H1 (cell line): ENCODE measurements around the gene TEX22.

Experiments
- ATF2 ChIP-seq: IDR thresholded peaks from 2 replicates; pipeline ENCODE4 v1.6.1; 2012; ENCODE audit warnings: low read length, inconsistent platforms
- CTCF ChIP-seq, 3 experiments: IDR thresholded peaks; 1 replicate in 2 of 3; 2 replicates in 1 of 3; pipeline versions ENCODE4 v1.5.1 to v1.6.1; 2011; ENCODE audit warnings: low read length in 3 of 3, mild to moderate bottlenecking in 3 of 3, inconsistent platforms in 2 of 3, low read depth in 1 of 3, moderate library complexity in 1 of 3; ENCODE audit not compliant: insufficient read depth in 1 of 3; ENCODE audit errors: control extremely low read depth in 1 of 3
- EGR1 ChIP-seq: IDR thresholded peaks from 2 replicates; pipeline ENCODE4 v1.6.1; 2011; ENCODE audit warnings: low read depth, low read length, borderline replicate concordance
- EZH2 ChIP-seq: fragments of 200-600 bp; sonication (generic); IDR thresholded peaks from 2 replicates; pipeline ENCODE4 v1.7.1; 2012; ENCODE audit warnings: low read depth, mild to moderate bottlenecking, moderate library complexity, low read length, inconsistent platforms; ENCODE audit not compliant: severe bottlenecking
- MAFK ChIP-seq: IDR thresholded peaks from 2 replicates; pipeline ENCODE4 v1.6.1; 2012; ENCODE audit warnings: low read depth, mild to moderate bottlenecking, improper control_type of control experiment, low read length
- USF2 ChIP-seq: IDR thresholded peaks from 2 replicates; pipeline ENCODE4 v1.6.1; 2011; ENCODE audit warnings: low read length, improper control_type of control experiment
- YY1 ChIP-seq: IDR thresholded peaks from 2 replicates; pipeline ENCODE4 v1.6.1; 2011; ENCODE audit warnings: low read depth, mild to moderate bottlenecking, low read length

DNA sequence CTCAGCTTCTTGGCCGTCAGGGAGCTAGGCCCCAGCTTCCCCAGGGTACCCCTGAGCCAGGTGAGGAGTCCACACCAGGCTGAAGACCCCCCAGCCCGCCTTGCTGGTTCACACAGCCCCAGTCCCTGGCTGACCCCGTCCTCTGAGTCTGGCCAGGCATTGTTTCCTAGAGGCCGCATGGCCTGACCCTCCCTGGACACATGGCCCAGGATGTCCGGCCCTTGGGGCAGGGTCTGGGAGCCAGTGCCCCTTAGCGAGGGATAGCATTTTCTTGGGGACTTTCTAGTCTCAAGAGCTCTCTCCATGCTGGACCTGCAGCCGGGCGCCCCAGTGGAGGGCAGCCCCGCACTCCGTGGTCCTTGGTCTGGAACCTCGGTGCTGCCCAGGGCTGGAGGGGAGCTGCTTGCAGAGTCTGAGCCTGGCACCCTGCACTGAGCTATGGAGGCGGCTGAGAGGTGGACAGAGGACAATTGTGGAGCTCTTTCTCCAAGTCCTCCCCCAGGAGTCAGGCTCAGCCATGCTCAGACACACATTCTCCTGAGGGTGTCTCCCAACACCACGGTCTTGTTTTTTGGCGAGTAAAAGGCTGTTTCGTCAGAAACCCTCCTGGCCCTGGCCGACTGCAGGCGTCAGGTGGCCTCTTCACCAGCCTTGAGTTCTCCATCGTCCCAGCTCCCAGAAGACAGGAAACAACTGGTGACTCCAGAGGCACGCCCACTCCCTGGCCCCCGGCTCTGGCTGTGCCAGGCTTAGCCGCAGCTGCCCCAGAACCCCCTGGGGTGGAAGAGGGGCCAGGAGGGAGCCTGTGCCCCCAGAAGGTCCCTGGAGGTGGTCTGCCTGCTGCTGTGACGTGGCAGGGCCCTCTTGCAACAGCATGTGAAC, 58.6 kb downstream of the TEX22 start:
- no peak for TF ChIP-seq CTCF (IDR thresholded peaks at IDR 0.05; ENCODE audit: control extremely low read depth in 1 of 3, insufficient read depth in 1 of 3, low read depth in 1 of 3, low read length in 3 of 3)
- no peak for TF ChIP-seq ATF2
- no peak for TF ChIP-seq EZH2
- TF ChIP-seq EGR1, result no peak
- no peak for TF ChIP-seq USF2
- TF ChIP-seq YY1, result no peak
- no peak for TF ChIP-seq MAFK
